ENCODE measurements around the gene CHCHD3. TPM values are rescaled to one million over a fixed set of nuclear protein-coding genes. Genes with fewer than 3 reads are reported as not detected.

The CHCHD3 gene
- total RNA-seq, 1 donor from 2014 or later: 61.5 TPM

- Mint-ChIP-seq H3K4me1 (ENCODE audit: low read depth, unreplicated experiment) (peaks cover 2% of the 10 kb centered on the region), H3K27ac (ENCODE audit: unreplicated experiment) (no peak overlapping the region), H3K36me3 (ENCODE audit: unreplicated experiment) (no peaks in the 10 kb centered on the region), H3K27me3 (ENCODE audit: unreplicated experiment) (peaks cover 6% of the 10 kb centered on the region), H3K9me3 (ENCODE audit: unreplicated experiment) (peaks cover 5% of the 10 kb centered on the region), H3K4me3 (ENCODE audit: unreplicated experiment) (no peak overlapping the region)
- TF ChIP-seq, protein P1, sequence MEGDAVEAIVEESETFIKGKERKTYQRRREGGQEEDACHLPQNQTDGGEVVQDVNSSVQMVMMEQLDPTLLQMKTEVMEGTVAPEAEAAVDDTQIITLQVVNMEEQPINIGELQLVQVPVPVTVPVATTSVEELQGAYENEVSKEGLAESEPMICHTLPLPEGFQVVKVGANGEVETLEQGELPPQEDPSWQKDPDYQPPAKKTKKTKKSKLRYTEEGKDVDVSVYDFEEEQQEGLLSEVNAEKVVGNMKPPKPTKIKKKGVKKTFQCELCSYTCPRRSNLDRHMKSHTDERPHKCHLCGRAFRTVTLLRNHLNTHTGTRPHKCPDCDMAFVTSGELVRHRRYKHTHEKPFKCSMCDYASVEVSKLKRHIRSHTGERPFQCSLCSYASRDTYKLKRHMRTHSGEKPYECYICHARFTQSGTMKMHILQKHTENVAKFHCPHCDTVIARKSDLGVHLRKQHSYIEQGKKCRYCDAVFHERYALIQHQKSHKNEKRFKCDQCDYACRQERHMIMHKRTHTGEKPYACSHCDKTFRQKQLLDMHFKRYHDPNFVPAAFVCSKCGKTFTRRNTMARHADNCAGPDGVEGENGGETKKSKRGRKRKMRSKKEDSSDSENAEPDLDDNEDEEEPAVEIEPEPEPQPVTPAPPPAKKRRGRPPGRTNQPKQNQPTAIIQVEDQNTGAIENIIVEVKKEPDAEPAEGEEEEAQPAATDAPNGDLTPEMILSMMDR (IDR thresholded peaks at IDR 0.05; ENCODE audit: partially characterized antibody, unreplicated experiment): no peak
- no peak for DNase-seq
Measured at GRCh38 chr7:132980402-132980801, 101.5 kb downstream of the CHCHD3 start.

GRCh38 chr7:132979524-132979923 is 102.4 kb downstream of the CHCHD3 start:
- H3K9me3 Mint-ChIP-seq (ENCODE audit: unreplicated experiment): peaks cover 5% of the 10 kb centered on the region
- DNase-seq: no peak
- H3K36me3 Mint-ChIP-seq (ENCODE audit: unreplicated experiment): no peaks in the 10 kb centered on the region
- H3K4me3 Mint-ChIP-seq (ENCODE audit: unreplicated experiment): no peak overlapping the region
- no peak overlapping the region for H3K27ac Mint-ChIP-seq (ENCODE audit: unreplicated experiment)
- TF ChIP-seq, protein P1 (IDR thresholded peaks at IDR 0.05; ENCODE audit: partially characterized antibody, unreplicated experiment): no peak
- peaks cover 6% of the 10 kb centered on the region for H3K27me3 Mint-ChIP-seq (ENCODE audit: unreplicated experiment)
- H3K4me1 Mint-ChIP-seq (ENCODE audit: low read depth, unreplicated experiment): peaks cover 2% of the 10 kb centered on the region

GRCh38 chr7:132977234-132977633 is 104.7 kb downstream of the CHCHD3 start:
- no peak overlapping the region for H3K27ac Mint-ChIP-seq (ENCODE audit: unreplicated experiment)
- H3K27me3 Mint-ChIP-seq (ENCODE audit: unreplicated experiment): peaks cover 4% of the 10 kb centered on the region
- peaks cover 2% of the 10 kb centered on the region for H3K4me1 Mint-ChIP-seq (ENCODE audit: low read depth, unreplicated experiment)
- TF ChIP-seq, protein P1 (IDR thresholded peaks at IDR 0.05; ENCODE audit: partially characterized antibody, unreplicated experiment): no peak
- H3K9me3 Mint-ChIP-seq (ENCODE audit: unreplicated experiment): no peaks in the 10 kb centered on the region
- H3K36me3 Mint-ChIP-seq (ENCODE audit: unreplicated experiment): no peaks in the 10 kb centered on the region
- DNase-seq: no peak
- no peak overlapping the region for H3K4me3 Mint-ChIP-seq (ENCODE audit: unreplicated experiment)

DNA sequence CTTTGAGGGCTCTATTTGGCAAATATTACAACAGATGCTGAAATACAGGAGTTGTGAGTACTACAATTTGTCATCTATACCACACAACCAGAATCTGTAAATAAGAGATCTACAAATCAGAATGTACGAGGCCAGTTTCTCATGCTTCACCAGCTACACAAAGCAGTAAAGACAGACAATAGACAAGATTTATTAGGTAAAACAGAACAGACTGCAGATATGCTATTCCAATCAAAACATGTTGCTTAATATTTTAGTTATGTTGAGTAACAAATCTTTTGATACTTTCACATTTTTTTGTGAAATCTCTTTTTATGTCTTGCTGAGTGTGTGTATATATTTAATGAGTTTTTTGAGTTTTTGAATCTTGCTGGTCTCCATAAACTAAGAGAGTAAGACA is 109.1 kb downstream of the CHCHD3 start:
- no peak overlapping the region for H3K27ac Mint-ChIP-seq (ENCODE audit: unreplicated experiment)
- no peaks in the 10 kb centered on the region for H3K9me3 Mint-ChIP-seq (ENCODE audit: unreplicated experiment)
- DNase-seq: no peak
- no peak overlapping the region for H3K4me3 Mint-ChIP-seq (ENCODE audit: unreplicated experiment)
- TF ChIP-seq, protein P1 (IDR thresholded peaks at IDR 0.05; ENCODE audit: partially characterized antibody, unreplicated experiment): no peak
- no peaks in the 10 kb centered on the region for H3K27me3 Mint-ChIP-seq (ENCODE audit: unreplicated experiment)
- H3K36me3 Mint-ChIP-seq (ENCODE audit: unreplicated experiment): no peaks in the 10 kb centered on the region
- peaks cover 2% of the 10 kb centered on the region for H3K4me1 Mint-ChIP-seq (ENCODE audit: low read depth, unreplicated experiment)

DNA sequence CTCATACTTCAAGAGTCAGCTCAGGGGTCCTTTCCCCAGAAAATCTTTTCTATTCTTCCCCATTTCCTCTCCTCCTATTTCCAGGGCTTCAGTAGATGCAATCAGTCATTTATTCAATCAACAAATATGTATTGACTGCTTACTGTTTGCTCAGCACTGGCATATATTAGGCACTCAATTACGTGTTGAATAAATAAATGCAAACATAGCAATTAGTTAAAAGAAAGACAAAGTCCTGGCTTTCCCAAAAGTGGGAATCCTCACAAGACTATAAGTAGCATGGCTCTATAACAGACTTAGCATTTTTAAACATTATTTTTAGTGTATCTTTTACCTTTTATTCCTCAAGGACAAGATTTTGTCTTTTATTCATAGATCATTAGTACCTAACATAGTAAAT is 111.6 kb downstream of the CHCHD3 start:
- no peaks in the 10 kb centered on the region for H3K4me1 Mint-ChIP-seq (ENCODE audit: low read depth, unreplicated experiment)
- H3K27me3 Mint-ChIP-seq (ENCODE audit: unreplicated experiment): no peaks in the 10 kb centered on the region

More for the DNA sequence above, 111.6 kb downstream of the CHCHD3 start:
- no peak for DNase-seq
- Mint-ChIP-seq H3K4me3 (ENCODE audit: unreplicated experiment) (no peak overlapping the region), H3K9me3 (ENCODE audit: unreplicated experiment) (peaks cover 1% of the 10 kb centered on the region), H3K36me3 (ENCODE audit: unreplicated experiment) (no peaks in the 10 kb centered on the region), H3K27ac (ENCODE audit: unreplicated experiment) (no peak overlapping the region)
- TF ChIP-seq, protein P1 (IDR thresholded peaks at IDR 0.05; ENCODE audit: partially characterized antibody, unreplicated experiment): no peak
